Cardiac muscle cell (in vitro differentiated cells and primary cell): ENCODE data around the gene RGMA. TPM values are rescaled to one million over a fixed set of nuclear protein-coding genes. Genes with fewer than 3 reads are reported as not detected.

Source experiments
- DNase-seq, 2 donors: peaks; one replicate each; pipeline versions ENCODE4 v3.0.0 to v3.0.0-alpha.2; 2010 to 2017; ENCODE audit warnings: low read depth in 1 of 2, low spot score in 1 of 2
- H3K27ac ChIP-seq: fragments of 200-600 bp; sonication (generic); 2 replicates; pipeline ENCODE4 v1.5.1; 2016
- H3K27me3 ChIP-seq: fragments of 200-600 bp; sonication (generic); 2 replicates; pipeline ENCODE4 v1.6.0; 2016; ENCODE audit warnings: control low read depth
- H3K36me3 ChIP-seq: fragments of 200-600 bp; sonication (generic); 2 replicates; pipeline ENCODE4 v1.5.1; 2016; ENCODE audit warnings: control low read depth
- H3K4me1 ChIP-seq: fragments of 200-600 bp; sonication (generic); 2 replicates; pipeline ENCODE4 v1.8.1; 2017; ENCODE audit warnings: low read depth, mild to moderate bottlenecking, mixed run types
- H3K4me3 ChIP-seq: fragments of 200-600 bp; sonication (generic); 2 replicates; pipeline ENCODE4 v1.5.1; 2016; ENCODE audit warnings: mild to moderate bottlenecking
- H3K9me3 ChIP-seq: fragments of 200-600 bp; sonication (generic); 2 replicates; pipeline ENCODE4 v1.5.1; 2017; ENCODE audit warnings: low read depth, mild to moderate bottlenecking, control low read depth
- CTCF ChIP-seq: IDR thresholded peaks from 2 replicates; pipeline ENCODE4 v1.5.1; 2012; ENCODE audit warnings: low read depth, mild to moderate bottlenecking, low read length
- polyA plus RNA-seq: library from polyadenylated mRNA; unstranded; fragments of >200 nt; fragmentation: Nextera tagmentation; extraction: Ambion mirVana; gene quantifications from 2 replicates; pipeline ENCODE4 v1.2.1, GENCODE V29; 2016
- total RNA-seq: library from RNA; depleted of rRNA; stranded (reverse); fragments of >200 nt; gene quantifications from 2 replicates; pipeline ENCODE4 v1.2.3, GENCODE V29; 2016

RGMA gene
- total and polyA plus RNA-seq, 2 experiments from 2014 or later: 1.0 to 4.8 TPM

- H3K4me1 ChIP-seq: peaks cover 9% of the 10 kb centered on the region
- peak in 1 of 2 donors; percentile 80 for DNase-seq
Measured at GRCh38 chr15:93072011-93072410, 17.0 kb downstream of the RGMA start.

GRCh38 chr15:93071469-93071936 lies 17.5 kb downstream of the RGMA start:
- Histone ChIP-seq H3K9me3 (no peaks in the 10 kb centered on the region), H3K27ac (no peak overlapping the region), H3K27me3 (peaks cover 42% of the 10 kb centered on the region), H3K4me3 (peak overlapping the region; percentile 87), H3K36me3 (no peaks in the 10 kb centered on the region), H3K4me1 (peaks cover 9% of the 10 kb centered on the region)
- TF ChIP-seq CTCF: no peak
- DNase-seq: peak; percentile 26 to 64

More at GRCh38 chr15:93072011-93072410, 17.0 kb downstream of the RGMA start:
- peak overlapping the region; percentile 87 for H3K4me3 ChIP-seq
- H3K27ac ChIP-seq: no peak overlapping the region
- H3K36me3 ChIP-seq: no peaks in the 10 kb centered on the region
- no peaks in the 10 kb centered on the region for H3K9me3 ChIP-seq
- no peak for TF ChIP-seq CTCF
- H3K27me3 ChIP-seq: peaks cover 47% of the 10 kb centered on the region

GRCh38 chr15:93070551-93071296 lies 18.3 kb downstream of the RGMA start:
- peak overlapping the region; percentile 87 for H3K4me3 ChIP-seq
- no peaks in the 10 kb centered on the region for H3K36me3 ChIP-seq
- DNase-seq: no peak
- H3K27me3 ChIP-seq: peaks cover 34% of the 10 kb centered on the region
- peaks cover 9% of the 10 kb centered on the region for H3K4me1 ChIP-seq
- no peak overlapping the region for H3K27ac ChIP-seq
- H3K9me3 ChIP-seq: no peaks in the 10 kb centered on the region
- TF ChIP-seq CTCF: no peak

DNA sequence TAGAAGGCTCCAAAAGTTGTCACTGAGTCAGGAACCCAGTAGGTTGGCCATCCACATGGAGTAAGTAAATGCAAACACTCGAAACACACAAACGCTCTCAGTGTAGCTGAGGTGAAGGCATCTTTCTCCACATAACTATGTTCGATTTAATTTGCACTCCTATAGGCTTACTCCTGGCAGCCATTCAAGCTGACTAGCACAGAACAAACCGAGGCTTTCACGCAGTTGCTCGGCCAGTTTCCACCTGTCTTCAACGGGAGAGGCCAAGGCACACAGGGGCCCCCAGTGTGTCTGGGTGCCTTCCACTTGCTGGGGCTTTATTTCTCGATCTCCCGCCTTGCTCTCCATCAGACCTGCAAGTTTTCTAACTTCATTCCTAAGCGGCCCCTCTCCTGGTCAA lies 18.9 kb downstream of the RGMA start:
- Histone ChIP-seq H3K27ac (no peak overlapping the region), H3K36me3 (no peaks in the 10 kb centered on the region), H3K4me3 (no peak overlapping the region), H3K27me3 (peaks cover 28% of the 10 kb centered on the region), H3K9me3 (no peaks in the 10 kb centered on the region), H3K4me1 (peaks cover 9% of the 10 kb centered on the region)
- TF ChIP-seq CTCF: no peak
- no peak for DNase-seq

DNA sequence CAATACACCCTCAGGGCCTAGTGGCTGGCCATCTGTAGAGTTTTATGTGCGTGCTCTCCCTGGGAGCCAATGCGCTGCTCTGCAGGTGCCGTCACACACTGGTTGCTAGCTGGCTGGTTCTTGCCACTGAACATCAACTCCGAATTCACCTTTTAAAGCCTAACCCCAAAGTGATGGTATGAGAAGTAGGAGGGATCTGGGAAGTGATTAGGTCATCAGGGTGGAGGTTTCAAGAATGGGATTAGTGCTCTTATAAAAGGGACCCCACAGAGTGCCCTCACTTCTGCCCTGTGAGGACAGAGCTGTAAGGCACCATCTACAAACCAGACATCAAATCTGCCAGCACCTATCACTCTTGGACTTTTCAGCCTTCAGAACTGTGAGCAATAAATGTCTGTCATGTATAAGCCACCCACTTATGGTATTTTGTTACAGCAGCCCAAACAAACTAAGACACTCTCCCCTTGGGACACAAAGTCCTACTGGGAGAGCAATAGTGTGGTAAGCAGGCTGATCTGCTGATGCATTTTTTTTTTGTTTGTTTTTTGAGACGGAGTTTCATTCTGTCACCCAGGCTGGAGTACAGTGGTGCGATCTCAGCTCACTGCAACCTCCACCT lies 20.3 kb downstream of the RGMA start:
- Histone ChIP-seq H3K9me3 (no peaks in the 10 kb centered on the region), H3K27me3 (peaks cover 13% of the 10 kb centered on the region), H3K4me1 (peaks cover 11% of the 10 kb centered on the region), H3K36me3 (no peaks in the 10 kb centered on the region), H3K27ac (no peak overlapping the region), H3K4me3 (no peak overlapping the region)
- no peak for TF ChIP-seq CTCF
- no peak for DNase-seq
